Left lung (tissue), 10 donors: ENCODE measurements around the gene BRI3BP. TPM values are rescaled to one million over a fixed set of nuclear protein-coding genes. Genes with fewer than 3 reads are reported as not detected.
"Not testable (repeated sequence)": the region's sequence is repeated elsewhere in the genome, so short reads cannot be mapped to it uniquely, and the experiment has no call there.

Source experiments
- ATAC-seq: fragments of 200-7000 bp; cut with Tn5 transposase; one replicate; pipeline ENCODE4 v1.9.1; 2020; ENCODE audit warnings: moderate library complexity
- DNase-seq, 4 donors: peaks; one replicate each; pipeline ENCODE4 v3.0.0-alpha.2; 2013 to 2020
- H3K27ac ChIP-seq, 2 donors: fragments of 200-600 bp; sonication (generic) in 1 of 2; one replicate each; pipeline versions ENCODE4 v1.5.0 to v1.8.0; 2020 to 2021
- H3K27me3 ChIP-seq, 2 donors: fragments of 200-600 bp; sonication (generic) in 1 of 2; one replicate each; pipeline versions ENCODE4 v1.5.0 to v1.8.0; 2020 to 2021
- H3K36me3 ChIP-seq, 2 donors: fragments of 200-600 bp; sonication (generic) in 1 of 2; one replicate each; pipeline versions ENCODE4 v1.5.0 to v1.8.0; 2020 to 2021
- H3K4me1 ChIP-seq, 2 donors: fragments of 200-600 bp; one replicate each; pipeline ENCODE4 v1.8.0; 2021
- H3K4me3 ChIP-seq, 2 donors: fragments of 200-600 bp; sonication (generic) in 1 of 2; one replicate each; pipeline versions ENCODE4 v1.5.0 to v1.8.0; 2020 to 2021; ENCODE audit warnings: mild to moderate bottlenecking in 1 of 2
- H3K9me3 ChIP-seq, 2 donors: fragments of 200-600 bp; sonication (generic) in 1 of 2; one replicate each; pipeline versions ENCODE4 v1.5.0 to v1.8.0; 2020 to 2021
- intact Hi-C, 2 donors: fragments of 100-400 bp; cut with DNase I; formaldehyde crosslinking; loops; one replicate each; pipeline versions ENCODE4 v1.11.2 to v1.14.2; 2022
- polyA plus RNA-seq, 6 donors: library from polyadenylated mRNA; unstranded; fragments of 120-200 nt; gene quantifications; one replicate each; pipeline ENCODE4 v1.2.1, GENCODE V29; 2013; ENCODE audit not compliant: insufficient read length in 6 of 6
- total RNA-seq, 2 donors: library from RNA; stranded (reverse); fragmentation: NEBNext Ultra II Directional; extraction: Animal tissue kit (Norgen Biotek cat#: 25700); gene quantifications; one replicate each; pipeline ENCODE4 v1.2.1, GENCODE V29; 2021
- TF ChIP-seq, protein P1 (sequence below), 2 donors: fragments of 200-600 bp; sonication (generic) in 1 of 2; IDR thresholded peaks; one replicate each; pipeline versions ENCODE4 v1.5.0 to v1.8.0; 2021; ENCODE audit warnings: antibody characterized with exemption in 2 of 2
- donor health status: DM: no; HTN: yes; CAD: no.
- donor health status: DM: no; HTN: no; CAD: no.

The BRI3BP gene
- total and polyA plus RNA-seq, 8 donors, result 4.9 to 16.3 (median 7.0) TPM

DNA sequence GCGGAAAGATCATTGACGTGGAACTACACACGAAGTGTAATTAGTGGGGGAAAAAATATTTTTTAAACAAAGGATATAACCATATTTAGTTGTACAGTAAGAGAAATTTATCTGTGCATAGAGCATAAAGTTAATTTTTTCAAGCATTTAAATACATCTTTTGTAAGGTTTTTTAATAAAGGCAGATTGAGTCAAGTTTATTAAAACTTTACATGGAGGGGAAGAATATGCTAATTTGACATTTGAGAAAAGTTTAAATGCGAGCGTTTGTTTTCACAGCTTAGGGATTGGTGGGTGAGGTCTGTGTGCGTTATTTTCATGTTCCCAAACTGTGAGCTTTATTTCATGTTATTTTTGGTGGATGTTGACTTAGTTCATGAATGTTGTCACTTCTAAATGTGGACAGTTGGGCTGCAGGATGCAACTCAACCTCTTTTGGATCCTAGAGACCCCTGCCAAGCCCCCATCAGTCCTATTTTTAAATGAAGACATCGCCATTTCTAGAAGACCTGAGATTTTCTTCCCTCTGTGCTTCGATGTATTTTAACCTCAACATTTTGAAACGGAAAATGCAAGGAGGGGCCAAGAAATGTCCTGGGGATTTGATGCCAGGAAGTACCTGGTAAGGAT, 32.3 kb downstream of the BRI3BP start:
- TF ChIP-seq, protein P1, sequence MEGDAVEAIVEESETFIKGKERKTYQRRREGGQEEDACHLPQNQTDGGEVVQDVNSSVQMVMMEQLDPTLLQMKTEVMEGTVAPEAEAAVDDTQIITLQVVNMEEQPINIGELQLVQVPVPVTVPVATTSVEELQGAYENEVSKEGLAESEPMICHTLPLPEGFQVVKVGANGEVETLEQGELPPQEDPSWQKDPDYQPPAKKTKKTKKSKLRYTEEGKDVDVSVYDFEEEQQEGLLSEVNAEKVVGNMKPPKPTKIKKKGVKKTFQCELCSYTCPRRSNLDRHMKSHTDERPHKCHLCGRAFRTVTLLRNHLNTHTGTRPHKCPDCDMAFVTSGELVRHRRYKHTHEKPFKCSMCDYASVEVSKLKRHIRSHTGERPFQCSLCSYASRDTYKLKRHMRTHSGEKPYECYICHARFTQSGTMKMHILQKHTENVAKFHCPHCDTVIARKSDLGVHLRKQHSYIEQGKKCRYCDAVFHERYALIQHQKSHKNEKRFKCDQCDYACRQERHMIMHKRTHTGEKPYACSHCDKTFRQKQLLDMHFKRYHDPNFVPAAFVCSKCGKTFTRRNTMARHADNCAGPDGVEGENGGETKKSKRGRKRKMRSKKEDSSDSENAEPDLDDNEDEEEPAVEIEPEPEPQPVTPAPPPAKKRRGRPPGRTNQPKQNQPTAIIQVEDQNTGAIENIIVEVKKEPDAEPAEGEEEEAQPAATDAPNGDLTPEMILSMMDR (IDR thresholded peaks at IDR 0.05), result no peak
- DNase-seq, result no peak
- intact Hi-C loops, result no loop called here
- Histone ChIP-seq H3K9me3 (no peaks in the 10 kb centered on the region), H3K27me3 (no peaks in the 10 kb centered on the region), H3K36me3 (peaks cover 0 to 14% of the 10 kb centered on the region in 2 donors), H3K4me3 (no peak overlapping the region), H3K4me1 (no peaks in the 10 kb centered on the region), H3K27ac (no peak overlapping the region)
- ATAC-seq, result no peak

DNA sequence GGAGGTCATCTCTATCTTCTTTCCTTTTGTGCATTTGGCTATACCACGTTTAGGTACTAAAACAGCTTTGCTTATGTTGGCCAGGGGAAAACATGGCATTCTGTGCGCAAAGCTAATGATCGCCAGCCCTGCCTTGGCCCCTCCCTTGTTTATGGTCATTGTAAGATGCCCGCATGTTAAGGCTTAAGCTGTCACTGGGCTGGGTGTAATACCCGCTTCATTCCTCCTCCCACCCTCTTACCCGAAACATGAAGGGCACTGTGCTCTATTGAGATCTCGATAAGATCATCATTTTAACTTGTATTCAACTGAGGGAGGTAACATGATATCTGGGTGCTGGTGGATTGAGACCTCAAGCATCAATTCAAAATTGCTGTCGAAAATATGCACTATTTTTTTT, 34.7 kb downstream of the BRI3BP start:
- Histone ChIP-seq H3K4me1 (no peaks in the 10 kb centered on the region), H3K4me3 (no peak overlapping the region), H3K36me3 (peaks cover 0 to 14% of the 10 kb centered on the region in 2 donors), H3K9me3 (no peaks in the 10 kb centered on the region), H3K27ac (no peak overlapping the region), H3K27me3 (no peaks in the 10 kb centered on the region)
- TF ChIP-seq, protein P1 (IDR thresholded peaks at IDR 0.05), result no peak
- DNase-seq, result no peak
- ATAC-seq, result no peak
- intact Hi-C loops, result no loop called here

DNA sequence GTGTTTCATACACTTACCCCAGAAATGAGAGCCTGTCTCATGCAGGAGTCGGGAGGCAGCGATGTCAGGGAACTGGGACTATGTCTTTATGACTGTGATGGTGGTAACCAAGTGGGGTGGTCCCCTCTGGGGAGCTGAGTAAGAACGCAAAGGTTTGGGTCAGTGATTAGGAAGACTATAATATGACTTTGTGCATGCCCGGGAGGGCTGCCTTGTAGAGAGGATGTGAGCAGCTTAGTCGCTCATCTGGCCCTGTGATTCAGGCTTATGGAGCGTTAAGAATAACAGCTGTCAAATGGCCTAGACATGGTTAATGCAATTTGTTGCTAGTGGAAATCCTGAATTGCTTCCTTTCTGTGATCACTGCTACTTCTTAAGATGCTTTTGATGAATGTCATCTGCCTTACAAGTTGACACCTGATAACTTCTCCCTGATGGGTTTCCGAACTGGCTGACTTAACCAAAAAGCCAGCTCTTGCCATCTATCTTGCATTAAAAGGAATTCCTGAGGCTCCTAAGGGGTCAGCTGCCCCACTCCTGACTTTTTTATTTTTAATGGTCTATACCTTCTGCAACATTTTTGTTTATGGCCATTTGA, 36.4 kb downstream of the BRI3BP start:
- ATAC-seq (no peak), DNase-seq (no peak)
- intact Hi-C loops, result no loop called here
- H3K27ac ChIP-seq, result no peak overlapping the region
- no peak overlapping the region for H3K4me3 ChIP-seq
- peaks cover 0 to 13% of the 10 kb centered on the region in 2 donors for H3K36me3 ChIP-seq
- no peaks in the 10 kb centered on the region for H3K4me1 ChIP-seq
- H3K9me3 ChIP-seq, result peaks cover 0 to 6% of the 10 kb centered on the region in 2 donors
- no peaks in the 10 kb centered on the region for H3K27me3 ChIP-seq
- TF ChIP-seq, protein P1 (IDR thresholded peaks at IDR 0.05), result no peak

DNA sequence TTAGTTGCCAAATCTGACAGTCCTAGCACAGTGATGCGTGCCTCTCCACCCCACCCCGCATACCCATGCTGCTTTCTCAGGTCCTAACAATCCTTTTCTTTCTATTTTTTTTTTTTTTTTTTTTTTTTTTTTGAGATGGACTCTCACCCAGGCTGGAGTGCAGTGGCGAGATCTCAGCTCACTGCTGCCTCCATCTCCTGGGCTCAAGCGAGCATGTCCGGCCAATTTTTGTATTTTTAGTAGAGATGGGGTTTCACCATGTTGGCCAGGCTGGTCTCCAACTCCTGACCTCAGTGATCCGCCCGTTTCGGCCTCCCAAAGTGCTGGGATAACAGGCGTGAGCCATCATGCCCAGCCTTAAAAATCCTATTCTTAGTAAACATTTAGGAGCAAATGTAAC, 38.0 kb downstream of the BRI3BP start:
- H3K27me3 ChIP-seq, DNase-seq, H3K4me3 ChIP-seq, H3K4me1 ChIP-seq, ATAC-seq, H3K36me3 ChIP-seq, H3K27ac ChIP-seq, H3K9me3 ChIP-seq, intact Hi-C loops: not testable (repeated sequence)

DNA sequence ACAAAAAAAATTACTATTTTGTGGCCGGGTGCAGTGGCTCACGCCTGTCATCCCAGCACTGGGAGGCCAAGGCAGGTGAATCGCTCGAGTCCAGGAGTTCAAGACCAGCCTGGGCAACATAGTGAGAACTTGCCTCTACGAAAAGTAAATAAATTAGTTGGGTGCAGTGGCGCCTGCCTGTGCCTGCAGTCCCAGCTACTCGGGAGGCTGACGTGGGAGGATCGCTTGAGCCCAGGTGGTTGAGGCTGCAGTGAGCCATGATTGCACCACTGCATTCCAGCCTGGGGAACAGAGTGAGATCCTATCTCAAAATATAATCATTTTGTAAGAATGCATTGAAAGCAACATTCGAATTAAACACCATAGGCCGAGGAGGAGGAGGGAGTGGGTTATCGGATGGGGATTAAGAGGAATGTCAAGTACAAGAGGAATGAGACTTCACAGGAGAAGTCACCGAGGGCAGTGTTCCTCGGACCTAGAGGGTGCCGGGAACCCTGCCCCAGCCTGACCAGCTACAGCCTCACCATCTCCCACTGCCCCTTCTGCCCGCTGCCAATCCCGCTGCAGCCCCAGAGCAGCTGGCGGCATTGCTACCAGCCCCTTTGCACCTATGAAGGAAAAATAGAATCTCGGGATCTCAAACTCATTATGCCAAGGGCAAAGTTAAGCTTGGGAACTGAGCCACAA, 39.2 kb downstream of the BRI3BP start:
- intact Hi-C loops, result no loop called here
- TF ChIP-seq, protein P1 (IDR thresholded peaks at IDR 0.05), result no peak
- H3K36me3 ChIP-seq, result no peaks in the 10 kb centered on the region
- H3K4me1 ChIP-seq, result no peaks in the 10 kb centered on the region
- H3K27ac ChIP-seq, result no peak overlapping the region
- no peaks in the 10 kb centered on the region for H3K27me3 ChIP-seq
- H3K9me3 ChIP-seq, result peaks cover 0 to 9% of the 10 kb centered on the region in 2 donors
- H3K4me3 ChIP-seq, result no peak overlapping the region
- DNase-seq (no peak), ATAC-seq (no peak)
